K562 (cell line): ENCODE measurements around the gene TTK. TPM values are rescaled to one million over a fixed set of nuclear protein-coding genes. Genes with fewer than 3 reads are reported as not detected.
A peak's percentile ranks its signal among the peaks of the same experiment; 100 is the strongest.

Source experiments
- ATAC-seq: fragments of 200-7000 bp; cut with Tn5 transposase; 3 replicates; pipeline ENCODE4 v1.9.1; 2020; ENCODE audit warnings: moderate library complexity
- BruUV-seq: library from RNA; stranded (reverse); fragments of 400-500 nt; replicated peaks from 2 replicates; lab custom pipeline; 2021; lab: Mats Ljungman, UMichigan
- CTCF ChIA-PET: fragments of 300-600 bp; formaldehyde crosslinking; extraction: SDS; loops from one replicate; lab custom pipeline; 2021; ENCODE audit warnings: low intra/inter-chr PET ratio; lab: Yijun Ruan, JAX
- POLR2A ChIA-PET: fragments of 300-600, 350-650 bp; sonication (Branson Sonifier 250); formaldehyde crosslinking; extraction: SDS; loops from one replicate; lab custom pipeline; 2021; ENCODE audit warnings: antibody characterized with exemption, inconsistent platforms; lab: Yijun Ruan, JAX
- DNase-seq, 4 experiments: peaks; one replicate each; pipeline versions ENCODE4 v3.0.0 to v3.0.0-alpha.2; 2011 to 2018; ENCODE audit warnings: low spot score in 3 of 4, mixed read lengths in 3 of 4; ENCODE audit errors: extremely low read depth in 1 of 4
- FAIRE-seq: peaks from 2 replicates; lab custom pipeline; 2011; peaks lifted over from hg19 to GRCh38; lab: Jason Lieb, UNC
- H2AFZ ChIP-seq: 2 replicates; pipeline ENCODE4 v1.6.0; 2011; ENCODE audit warnings: low read depth, low read length, control low read depth, inconsistent platforms
- H3K27ac ChIP-seq: fragments of 200-600 bp; 3 replicates; pipeline ENCODE4 v1.8.0; 2011; ENCODE audit warnings: low read depth, mild to moderate bottlenecking, control low read depth, inconsistent platforms, low read length, moderate library complexity, mixed read lengths; ENCODE audit errors: extremely low read depth
- H3K27me3 ChIP-seq, 2 experiments: fragments of 300-600 bp in 1 of 2; 2 replicates in 1 of 2; 3 replicates in 1 of 2; pipeline versions ENCODE4 v1.6.0 to v1.8.0; 2011; ENCODE audit warnings: inconsistent platforms in 2 of 2, low read length in 2 of 2, mild to moderate bottlenecking in 1 of 2, mixed read lengths in 1 of 2, moderate library complexity in 1 of 2; ENCODE audit not compliant: control insufficient read depth in 2 of 2, insufficient read depth in 2 of 2
- H3K36me3 ChIP-seq: fragments of 300-600 bp; 3 replicates; pipeline ENCODE4 v1.8.0; 2011; ENCODE audit warnings: mild to moderate bottlenecking, low read length, inconsistent platforms; ENCODE audit not compliant: control insufficient read depth, insufficient read depth
- H3K4me1 ChIP-seq, 2 experiments: fragments of 200-600 bp in 1 of 2; replicated peaks in 1 of 2; 2 replicates in 1 of 2; 3 replicates in 1 of 2; pipeline versions ENCODE4 v1.5.1 to v1.8.0; 2011; ENCODE audit warnings: inconsistent platforms in 2 of 2, low read length in 2 of 2, mild to moderate bottlenecking in 1 of 2, mixed read lengths in 1 of 2, moderate library complexity in 1 of 2; ENCODE audit not compliant: control insufficient read depth in 2 of 2, insufficient read depth in 2 of 2
- H3K4me2 ChIP-seq: 2 replicates; pipeline ENCODE4 v1.6.1; 2011; ENCODE audit warnings: low read length, control low read depth, inconsistent platforms, mixed read lengths; ENCODE audit not compliant: insufficient read depth
- H3K4me3 ChIP-seq: fragments of 200-600 bp; sonication (generic), shearing (Covaris generic); 2 replicates; pipeline ENCODE4 v1.5.1; 2016; ENCODE audit warnings: control low read depth, inconsistent platforms
- H3K79me2 ChIP-seq: fragments of 200-600 bp; 3 replicates; pipeline ENCODE4 v1.8.0; 2011; ENCODE audit warnings: low read length, inconsistent platforms; ENCODE audit not compliant: control insufficient read depth, insufficient read depth
- H3K9ac ChIP-seq, 2 experiments: 2 replicates each; pipeline versions ENCODE4 v1.6.0 to v1.6.1; 2011; ENCODE audit warnings: low read depth in 2 of 2, low read length in 2 of 2, control low read depth in 1 of 2, inconsistent platforms in 1 of 2, mild to moderate bottlenecking in 1 of 2, mixed read lengths in 1 of 2; ENCODE audit not compliant: insufficient read depth in 1 of 2
- H3K9me1 ChIP-seq: one replicate; pipeline ENCODE4 v1.6.0; 2011; ENCODE audit warnings: inconsistent platforms, mild to moderate bottlenecking, low read length, moderate library complexity; ENCODE audit not compliant: control insufficient read depth, insufficient read depth
- H3K9me3 ChIP-seq: replicated peaks from 2 replicates; pipeline ENCODE4 v1.5.1; 2011; ENCODE audit warnings: low read depth, low read length, inconsistent platforms; ENCODE audit not compliant: control insufficient read depth, insufficient read depth
- H4K20me1 ChIP-seq: replicated peaks from 2 replicates; pipeline ENCODE4 v1.6.1; 2011; ENCODE audit warnings: low read length, inconsistent platforms, mixed read lengths; ENCODE audit not compliant: control insufficient read depth, insufficient read depth
- ETV1 ChIP-seq: fragments of 450-650 bp; conservative IDR thresholded peaks from 2 replicates; pipeline ENCODE4 v1.6.1; 2016; ENCODE audit warnings: missing genetic modification characterization, control low read depth, low read depth, missing compliant biosample characterization
- ID3 ChIP-seq, 2 experiments: fragments of 250-450 bp in 1 of 2; fragments of 450-650 bp in 1 of 2; sonication (Bioruptor Pico) in 1 of 2; IDR thresholded peaks; 2 replicates each; pipeline versions ENCODE4 v1.6.1 to v1.8.0; 2016 to 2021; ENCODE audit warnings: mild to moderate bottlenecking in 2 of 2, moderate library complexity in 2 of 2, missing compliant biosample characterization in 1 of 2, missing genetic modification characterization in 1 of 2
- ZFP91 ChIP-seq: sonication (generic); formaldehyde crosslinking; IDR thresholded peaks from 2 replicates; pipeline ENCODE4 v1.8.0; 2022; ENCODE audit warnings: mild to moderate bottlenecking, missing genetic modification reagents
- ZNF146 ChIP-seq: IDR thresholded peaks from one replicate; pipeline ENCODE4 v1.6.1; 2018; ENCODE audit warnings: missing compliant biosample characterization; ENCODE audit not compliant: unreplicated experiment
- ZNF444 ChIP-seq: fragments of 250-450 bp; sonication (Bioruptor Pico); IDR thresholded peaks from 2 replicates; pipeline ENCODE4 v1.4.0; 2020; ENCODE audit warnings: mild to moderate bottlenecking, moderate library complexity
- ZNF589 ChIP-seq: fragments of 200-800 bp; sonication (Bioruptor generic); IDR thresholded peaks from 2 replicates; pipeline ENCODE4 v1.6.1; 2016; ENCODE audit warnings: low read depth, missing genetic modification characterization, missing compliant biosample characterization
- ZNF707 ChIP-seq: fragments of 250-450 bp; sonication (Bioruptor Pico); conservative IDR thresholded peaks from 2 replicates; pipeline ENCODE4 v1.8.0; 2022; ENCODE audit warnings: inconsistent platforms, mild to moderate bottlenecking, moderate library complexity
- WGBS: fragments of 100-300 bp; shearing (Covaris generic); methylation state at CpG from one replicate; pipeline ENCODE4 v1.1.6; 2016; ENCODE audit warnings: low coverage, mixed read lengths; ENCODE audit not compliant: insufficient coverage; ENCODE audit errors: missing lambda C conversion rate; 5-methylcytosine and 5-hydroxymethylcytosine counted together
- in situ Hi-C: fragments of 300-500 bp; cut with MboI; formaldehyde crosslinking; loops from 4 replicates; pipeline ENCODE4 v1.15.0; 2018; ENCODE audit warnings: inconsistent platforms, mixed read lengths
- intact Hi-C: fragments of 100-400 bp; cut with micrococcal nuclease; formaldehyde crosslinking; loops from 2 replicates; pipeline ENCODE4 v1.14.2; 2022
- polyA plus RNA-seq, 8 experiments: library from polyadenylated mRNA; depleted of rRNA in 4 of 8; stranded (reverse) in 5 of 8; unstranded in 3 of 8; fragments of >200 nt; fragmentation: Nextera tagmentation in 2 of 8; fragmentation: Illumina TruSeq in 1 of 8; extraction: Ambion mirVana in 2 of 8; extraction: Trizol in 1 of 8; gene quantifications; 2 replicates each; pipeline versions ENCODE4 v1.2.1 to v1.2.3, GENCODE V29; 2011 to 2014; ENCODE audit warnings: inconsistent platforms in 1 of 8, missing spikeins in 1 of 8
- total RNA-seq, 7 experiments: library from RNA; depleted of rRNA in 6 of 7; stranded (reverse); fragments of >200 nt in 6 of 7; fragmentation: Illumina TruSeq in 2 of 7; extraction: Trizol in 2 of 7; gene quantifications; 2 replicates each; pipeline versions ENCODE4 v1.2.1 to v1.2.3, GENCODE V29; 2011 to 2021; ENCODE audit warnings: low replicate concordance in 1 of 7

The TTK gene
- total and polyA plus RNA-seq, 9 of the 15 experiments (the other 6 are each of a cell fraction or from before 2014, with no cell fraction given): 32.7 to 58.9 (median 52.8) TPM

GRCh38 chr6:79967178-79967577, 37.3 kb upstream of the TTK start (continued):
- no peak for TF ChIP-seq ID3 (CRISPR knock-in tag; IDR thresholded peaks at IDR 0.05)
- no peak for TF ChIP-seq ID3 (tag; IDR thresholded peaks at IDR 0.05)

GRCh38 chr6:79969784-79970183, 34.7 kb upstream of the TTK start:
- no peaks in the 10 kb centered on the region for H3K9me1 ChIP-seq
- no peak for FAIRE-seq
- H3K27ac ChIP-seq: no peak overlapping the region
- H3K4me1 ChIP-seq: no peaks in the 10 kb centered on the region
- intact Hi-C loops: no loop called here
- in situ Hi-C loops: loop anchor here (10.0 kb wide), 2 partner anchors 115 to 235 kb away; no protein-coding TSS in a partner anchor
- DNase-seq: no peak
- no peak overlapping the region for H3K4me3 ChIP-seq
- H3K27me3 ChIP-seq: no peaks in the 10 kb centered on the region
- no peak overlapping the region for H2AFZ ChIP-seq
- no TSS peak for BruUV-seq
- TF ChIP-seq ZNF146: peak; percentile 61
- TF ChIP-seq ETV1 (tag): no peak
- no peak for TF ChIP-seq ZNF707
- TF ChIP-seq ZNF444: no peak
- TF ChIP-seq ZNF589: no peak
- no peak for TF ChIP-seq ZFP91 (CRISPR knock-in tag)
- no peak overlapping the region for H3K4me2 ChIP-seq
- POLR2A ChIA-PET: no interaction called here
- H3K9ac ChIP-seq: no peak overlapping the region
- no peaks in the 10 kb centered on the region for H3K79me2 ChIP-seq
- ATAC-seq: no peak
- no peaks in the 10 kb centered on the region for H3K36me3 ChIP-seq
- no peaks in the 10 kb centered on the region; the same call in 1 of the 2 replicates for H3K9me3 ChIP-seq
- no peaks in the 10 kb centered on the region for H4K20me1 ChIP-seq
- CTCF ChIA-PET: no interaction called here
- WGBS: 0% methylated on average over 5 of the region's 5 CpGs
